Measurements from ENCODE around the gene FCHSD2. TPM values are rescaled to one million over a fixed set of nuclear protein-coding genes. Genes with fewer than 3 reads are reported as not detected.
A peak's percentile ranks its signal among the peaks of the same experiment; 100 is the strongest.
"Not testable (repeated sequence)": the region's sequence is repeated elsewhere in the genome, so short reads cannot be mapped to it uniquely, and the experiment has no call there.

Gene FCHSD2
- total RNA-seq, 1 experiment from 2014 or later = 22.6 TPM

DNA sequence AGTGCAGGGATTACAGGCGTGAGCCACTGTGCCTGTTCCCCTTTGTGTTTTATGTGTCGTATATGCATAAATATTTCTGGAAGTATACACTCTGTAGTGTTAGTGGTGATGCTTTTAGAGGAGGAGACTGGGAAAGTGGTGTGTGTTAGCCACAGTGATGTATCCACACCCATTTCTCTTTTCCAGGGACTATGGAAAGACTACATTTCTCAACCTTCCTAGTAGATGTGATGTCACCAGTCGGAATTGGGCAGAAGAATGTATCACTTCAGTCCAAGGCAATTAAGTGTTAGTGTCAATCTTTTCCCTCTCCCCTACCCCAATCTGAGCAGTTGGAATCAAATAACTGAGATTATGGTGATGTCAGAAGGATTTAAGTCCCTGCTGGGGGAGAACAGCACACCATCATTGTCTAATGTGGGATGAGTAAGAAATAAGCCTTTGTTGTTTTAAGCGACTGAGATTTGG lies 333.8 kb downstream of the FCHSD2 start:
- Histone ChIP-seq H3K27me3 (ENCODE audit: insufficient read depth, low read depth) (no peaks in the 10 kb centered on the region), H3F3A (ENCODE audit: insufficient read depth, low read depth) (peaks cover 46% of the 10 kb centered on the region), H3K9me2 (ENCODE audit: insufficient read depth) (no peaks in the 10 kb centered on the region), H3K27ac (peak overlapping the region; percentile 86), H3K4me2 (peak overlapping the region; percentile 9; the same call in 1 of the 2 replicates), H3K79me2 (ENCODE audit: low read depth) (peaks cover 23% of the 10 kb centered on the region), H4K20me1 (ENCODE audit: insufficient read depth) (no peaks in the 10 kb centered on the region), H2AFZ (no peak overlapping the region), H3K4me1 (replicated peaks; ENCODE audit: insufficient read depth) (peaks cover 46% of the 10 kb centered on the region), H3K36me3 (ENCODE audit: low read depth) (no peaks in the 10 kb centered on the region), H3K4me3 (no peak overlapping the region), H3K9me3 (ENCODE audit: insufficient read depth, low read depth) (no peaks in the 10 kb centered on the region)
- no peak for DNase-seq
- POLR2A ChIA-PET (ENCODE audit: unreplicated experiment) = interaction anchor here (0.8 kb wide), 1 partner anchor 1885 kb away, joined by 4 read pairs; no protein-coding TSS in a partner anchor
- TF ChIP-seq EZH2 (IDR thresholded peaks at IDR 0.05; ENCODE audit: low read depth) = no peak
- no peak for TF ChIP-seq CTCF (conservative IDR thresholded peaks at IDR 0.05)
- no TSS peak for BruUV-seq (replicated peaks)
- intact Hi-C loops (cut with micrococcal nuclease; ENCODE audit: unreplicated experiment) = no loop called here
- CTCF ChIA-PET = no interaction called here

GRCh38 chr11:72807792-72808191 lies 334.3 kb downstream of the FCHSD2 start:
- Histone ChIP-seq H3F3A (ENCODE audit: insufficient read depth, low read depth) (peaks cover 41% of the 10 kb centered on the region), H2AFZ (no peak overlapping the region), H3K27me3 (ENCODE audit: insufficient read depth, low read depth) (no peaks in the 10 kb centered on the region), H3K4me2 (peak overlapping the region; percentile 9), H3K27ac (peak overlapping the region; percentile 86), H4K20me1 (ENCODE audit: insufficient read depth) (no peaks in the 10 kb centered on the region), H3K4me1 (replicated peaks; ENCODE audit: insufficient read depth) (peaks cover 41% of the 10 kb centered on the region), H3K9me3 (ENCODE audit: insufficient read depth, low read depth) (no peaks in the 10 kb centered on the region), H3K9me2 (ENCODE audit: insufficient read depth) (no peaks in the 10 kb centered on the region), H3K36me3 (ENCODE audit: low read depth) (no peaks in the 10 kb centered on the region), H3K4me3 (no peak overlapping the region), H3K79me2 (ENCODE audit: low read depth) (peaks cover 17% of the 10 kb centered on the region)
- ChIA-PET POLR2A (ENCODE audit: unreplicated experiment) (interaction anchor here (0.7 to 0.8 kb wide), 2 partner anchors 25 to 1886 kb away, joined by 4 to 5 read pairs; no protein-coding TSS in a partner anchor), CTCF (interaction anchor here (0.6 to 0.7 kb wide), 3 partner anchors 34 to 437 kb away, joined by 3 to 11 read pairs (median 6); no protein-coding TSS in a partner anchor)
- no TSS peak for BruUV-seq (replicated peaks)
- DNase-seq = no peak
- intact Hi-C loops (cut with micrococcal nuclease; ENCODE audit: unreplicated experiment) = no loop called here
- no peak for TF ChIP-seq EZH2 (IDR thresholded peaks at IDR 0.05; ENCODE audit: low read depth)
- no peak for TF ChIP-seq CTCF (conservative IDR thresholded peaks at IDR 0.05)

DNA sequence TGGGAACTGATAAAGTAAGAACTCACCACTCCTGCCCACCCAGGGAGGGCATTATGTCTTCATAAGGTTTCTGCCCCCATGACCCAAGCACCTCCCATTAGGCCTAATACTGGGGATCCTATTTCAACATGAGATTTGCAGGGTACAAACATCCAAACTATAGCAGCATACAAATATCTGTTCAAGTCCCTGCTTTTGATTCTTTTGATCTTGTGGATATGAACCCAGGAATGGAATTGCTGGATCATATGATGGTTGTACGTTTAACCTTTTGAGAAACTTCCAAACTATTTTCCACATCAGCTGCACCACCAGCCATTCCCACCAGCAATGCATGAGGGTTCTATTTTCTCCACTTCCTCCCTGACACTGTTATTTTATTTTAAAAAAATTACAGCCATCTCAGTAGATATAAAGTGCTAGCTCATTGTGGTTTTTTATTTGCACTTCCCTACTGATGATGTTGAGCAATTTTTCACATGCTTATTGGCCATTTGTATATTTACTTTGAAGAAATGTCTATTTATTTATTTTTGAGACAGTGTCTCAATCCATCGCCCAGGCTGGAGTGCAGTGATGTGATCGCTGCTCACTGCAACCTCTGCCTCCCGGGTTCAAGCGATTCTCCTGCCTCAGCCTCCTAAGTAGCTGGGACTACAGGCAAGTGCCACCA lies 335.0 kb downstream of the FCHSD2 start:
- Histone ChIP-seq H4K20me1 (ENCODE audit: insufficient read depth) (no peaks in the 10 kb centered on the region), H3F3A (ENCODE audit: insufficient read depth, low read depth) (peaks cover 35% of the 10 kb centered on the region), H3K79me2 (ENCODE audit: low read depth) (peaks cover 11% of the 10 kb centered on the region), H2AFZ (no peak overlapping the region), H3K36me3 (ENCODE audit: low read depth) (no peaks in the 10 kb centered on the region), H3K4me1 (replicated peaks; ENCODE audit: insufficient read depth) (peaks cover 34% of the 10 kb centered on the region), H3K4me3 (no peak overlapping the region), H3K4me2 (peak overlapping the region; percentile 28), H3K9me3 (ENCODE audit: insufficient read depth, low read depth) (no peaks in the 10 kb centered on the region), H3K27me3 (ENCODE audit: insufficient read depth, low read depth) (no peaks in the 10 kb centered on the region), H3K27ac (peak overlapping the region; percentile 86), H3K9me2 (ENCODE audit: insufficient read depth) (no peaks in the 10 kb centered on the region)
- TF ChIP-seq CTCF (conservative IDR thresholded peaks at IDR 0.05) = no peak
- peak in 1 of 2 experiments; percentile 90 for DNase-seq
- CTCF ChIA-PET = interaction anchor here (0.6 to 0.7 kb wide), 3 partner anchors 34 to 438 kb away, joined by 3 to 11 read pairs (median 6); no protein-coding TSS in a partner anchor
- POLR2A ChIA-PET (ENCODE audit: unreplicated experiment) = interaction anchor here (0.7 to 0.8 kb wide), 2 partner anchors 25 to 1887 kb away, joined by 4 to 5 read pairs; no protein-coding TSS in a partner anchor
- BruUV-seq (replicated peaks) = no TSS peak
- intact Hi-C loops (cut with micrococcal nuclease; ENCODE audit: unreplicated experiment) = no loop called here

- H3K4me3 ChIP-seq; H3K9me3 ChIP-seq (ENCODE audit: insufficient read depth, low read depth); H4K20me1 ChIP-seq (ENCODE audit: insufficient read depth); H3K36me3 ChIP-seq (ENCODE audit: low read depth); BruUV-seq (replicated peaks); DNase-seq; H3K79me2 ChIP-seq (ENCODE audit: low read depth); POLR2A ChIA-PET (ENCODE audit: unreplicated experiment); H3K9me2 ChIP-seq (ENCODE audit: insufficient read depth); H2AFZ ChIP-seq; CTCF ChIA-PET; H3K27me3 ChIP-seq (ENCODE audit: insufficient read depth, low read depth); intact Hi-C loops (cut with micrococcal nuclease; ENCODE audit: unreplicated experiment): not testable (repeated sequence)
- peaks cover 31% of the 10 kb centered on the region for H3F3A ChIP-seq (ENCODE audit: insufficient read depth, low read depth)
- peaks cover 27% of the 10 kb centered on the region for H3K4me1 ChIP-seq (replicated peaks; ENCODE audit: insufficient read depth)
- H3K4me2 ChIP-seq = peak overlapping the region; percentile 28; the same call in 1 of the 2 replicates
- H3K27ac ChIP-seq = peak overlapping the region; percentile 86
Observed at GRCh38 chr11:72806378-72806777, 335.7 kb downstream of the FCHSD2 start.

Measured in PC-9 (cell line).